ENCODE measurements around the gene MRPL42. TPM values are rescaled to one million over a fixed set of nuclear protein-coding genes. Genes with fewer than 3 reads are reported as not detected.
A peak's percentile ranks its signal among the peaks of the same experiment; 100 is the strongest.
"Not testable (repeated sequence)": the region's sequence is repeated elsewhere in the genome, so short reads cannot be mapped to it uniquely, and the experiment has no call there.

The MRPL42 gene
- 89.0 and 107 TPM in 2 replicates for total RNA-seq (2014; rRNA removed)
- 33.4 TPM for polyA plus RNA-seq (2012)

GRCh38 chr12:93467351-93468007, at the start of gene MRPL42:
Gene MRPL42, plus strand, starts transcription at chr12:93467514. Its CDS starts 1,772 bp downstream, at chr12:93469286.
- DNase-seq (ENCODE audit: low read depth), result peak; percentile 88

- no peak for DNase-seq (ENCODE audit: low read depth)
These were observed 49.3 kb upstream of the MRPL42 start for GRCh38 chr12:93417967-93418480.

- peak; percentile 56 for DNase-seq (ENCODE audit: low read depth)
These were observed 47.8 kb upstream of the MRPL42 start for GRCh38 chr12:93419388-93420034.

DNA sequence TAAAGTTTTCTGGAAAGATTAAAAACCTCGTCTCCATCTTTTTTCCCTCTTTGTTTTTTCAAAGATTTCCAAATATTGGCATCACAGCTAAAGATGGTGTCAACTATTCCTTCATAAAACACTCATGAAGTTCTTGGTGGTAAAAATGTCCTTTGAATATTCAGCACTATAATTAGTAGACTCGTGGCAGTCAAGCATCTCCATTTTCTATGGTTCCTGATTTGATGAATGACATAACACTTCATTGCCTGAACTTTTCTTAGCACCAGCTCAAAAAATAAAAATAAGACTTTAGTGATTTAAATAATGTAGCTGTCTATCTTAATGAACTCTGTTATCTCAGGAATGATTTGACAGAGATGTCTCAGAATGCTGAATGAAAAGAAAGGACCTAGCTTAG, 45.3 kb upstream of the MRPL42 start:
- DNase-seq (ENCODE audit: low read depth), result no peak

GRCh38 chr12:93425736-93426411, 41.4 kb upstream of the MRPL42 start:
- no peak for DNase-seq (ENCODE audit: low read depth)

DNA sequence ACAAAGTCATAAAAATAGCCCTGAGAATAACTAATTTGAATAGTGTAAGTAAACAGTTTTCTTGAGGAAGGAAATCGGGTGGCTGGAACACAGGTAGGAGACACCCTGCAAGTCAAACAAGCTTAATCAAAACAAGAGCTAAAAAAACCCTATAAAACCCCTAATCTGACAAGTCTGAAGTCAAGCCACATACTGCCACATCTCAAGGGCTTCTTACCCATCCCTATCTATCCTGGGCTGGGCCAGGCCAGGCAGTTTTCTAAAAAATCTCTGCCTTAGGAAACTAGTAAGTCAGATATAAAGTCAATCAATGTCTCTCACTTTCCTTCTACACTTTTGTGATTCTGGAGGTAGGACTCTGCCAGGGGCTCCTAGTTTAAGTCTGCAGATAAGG, 40.9 kb upstream of the MRPL42 start:
- DNase-seq (ENCODE audit: low read depth), result no peak

DNA sequence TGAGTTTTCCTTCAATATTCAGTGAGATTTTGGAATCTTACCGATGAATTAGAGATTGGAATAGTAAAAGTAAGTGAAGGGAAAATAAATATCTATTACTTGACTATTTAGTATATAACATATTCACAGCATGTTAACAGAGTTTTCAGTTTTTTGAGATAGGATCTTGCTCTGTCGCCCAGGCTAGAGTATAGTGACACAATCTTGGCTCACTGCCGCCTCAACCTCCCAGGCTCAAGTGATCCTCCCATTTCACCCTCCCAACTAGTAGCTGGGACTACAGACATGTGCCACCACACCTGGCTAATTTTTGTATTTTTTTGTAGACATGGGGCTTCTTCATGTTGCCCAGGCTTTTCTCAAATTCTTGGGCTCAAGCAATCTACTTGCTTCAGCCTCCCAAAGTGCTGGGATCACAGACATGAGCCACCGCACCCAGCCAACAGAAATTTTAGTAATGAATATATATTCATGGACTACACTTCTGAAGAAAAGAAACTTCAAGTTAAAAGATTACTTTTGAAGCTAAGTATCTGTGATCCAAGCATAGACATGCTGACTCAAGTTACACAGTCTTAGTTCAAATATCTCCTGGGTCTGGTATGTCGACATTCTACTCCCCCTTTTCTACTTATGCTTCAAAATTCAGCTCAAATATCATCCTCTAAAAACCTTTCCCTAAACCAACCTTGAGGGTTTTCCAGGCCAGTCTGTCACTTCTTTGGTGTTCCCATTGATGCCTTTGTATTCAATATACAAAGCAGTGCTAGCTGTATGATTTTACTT, 39.3 kb upstream of the MRPL42 start:
- DNase-seq (ENCODE audit: low read depth), result peak; percentile 40

DNA sequence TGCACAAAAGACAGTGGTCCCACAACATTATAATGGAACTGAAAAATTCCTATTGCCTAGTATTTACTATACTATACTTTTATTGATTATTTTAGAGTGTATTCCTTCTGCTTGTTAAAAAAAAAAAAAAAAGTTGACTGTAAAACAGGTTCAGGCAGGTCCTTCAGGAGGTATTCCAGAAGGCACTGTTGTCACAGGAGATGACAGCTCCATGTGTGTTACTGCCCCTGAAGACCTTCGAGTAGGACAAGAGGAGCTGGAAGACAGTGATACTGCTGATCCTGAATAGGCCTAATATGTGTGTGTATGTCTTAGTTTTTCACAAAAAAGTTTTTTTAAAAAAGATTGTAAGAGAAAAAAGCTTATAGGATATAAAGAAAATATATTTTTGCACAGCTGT, 37.9 kb upstream of the MRPL42 start:
- no peak for DNase-seq (ENCODE audit: low read depth)

DNA sequence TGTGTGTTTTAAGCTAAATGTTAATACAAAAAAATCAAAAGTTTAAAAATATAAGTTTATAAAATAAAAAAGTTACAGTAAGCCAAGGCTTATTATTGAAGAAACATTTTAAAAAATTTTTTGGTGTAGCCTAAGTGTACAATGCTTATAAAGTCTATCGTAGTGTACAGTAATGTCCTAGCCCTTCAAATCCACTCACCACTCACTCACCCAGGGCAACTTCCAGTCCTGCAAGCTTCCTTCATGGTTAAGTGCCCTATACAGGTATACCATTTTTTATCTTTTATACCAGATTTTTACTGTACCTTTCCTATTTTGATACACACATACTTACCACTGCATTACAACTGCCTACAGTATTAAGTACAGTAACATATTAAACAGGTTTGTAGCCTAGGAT, 37.5 kb upstream of the MRPL42 start:
- no peak for DNase-seq (ENCODE audit: low read depth)

DNA sequence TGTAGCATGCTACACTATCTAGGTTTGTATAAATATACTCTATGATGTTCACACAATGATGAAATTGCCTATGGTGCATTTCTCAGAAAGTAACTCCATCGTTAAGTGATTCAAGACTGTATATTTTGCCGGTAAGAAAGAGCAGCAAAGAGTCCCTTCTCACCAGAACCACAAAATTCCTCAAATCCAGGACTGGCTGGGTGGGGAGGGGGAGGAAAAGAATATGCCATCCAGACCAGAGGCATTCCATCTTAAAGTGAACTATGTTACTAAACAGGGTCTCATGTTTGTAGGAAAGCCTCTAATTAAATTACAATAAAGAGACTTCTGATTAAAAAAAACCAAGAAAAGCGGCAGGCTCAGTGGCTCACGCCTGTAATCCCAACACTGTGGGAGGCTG, 37.0 kb upstream of the MRPL42 start:
- DNase-seq (ENCODE audit: low read depth), result no peak

- DNase-seq (ENCODE audit: low read depth), result not testable (repeated sequence)
These were observed 35.3 kb upstream of the MRPL42 start for GRCh38 chr12:93432031-93432430.

GRCh38 chr12:93434256-93434865, 33.0 kb upstream of the MRPL42 start:
- DNase-seq (ENCODE audit: low read depth), result no peak

DNA sequence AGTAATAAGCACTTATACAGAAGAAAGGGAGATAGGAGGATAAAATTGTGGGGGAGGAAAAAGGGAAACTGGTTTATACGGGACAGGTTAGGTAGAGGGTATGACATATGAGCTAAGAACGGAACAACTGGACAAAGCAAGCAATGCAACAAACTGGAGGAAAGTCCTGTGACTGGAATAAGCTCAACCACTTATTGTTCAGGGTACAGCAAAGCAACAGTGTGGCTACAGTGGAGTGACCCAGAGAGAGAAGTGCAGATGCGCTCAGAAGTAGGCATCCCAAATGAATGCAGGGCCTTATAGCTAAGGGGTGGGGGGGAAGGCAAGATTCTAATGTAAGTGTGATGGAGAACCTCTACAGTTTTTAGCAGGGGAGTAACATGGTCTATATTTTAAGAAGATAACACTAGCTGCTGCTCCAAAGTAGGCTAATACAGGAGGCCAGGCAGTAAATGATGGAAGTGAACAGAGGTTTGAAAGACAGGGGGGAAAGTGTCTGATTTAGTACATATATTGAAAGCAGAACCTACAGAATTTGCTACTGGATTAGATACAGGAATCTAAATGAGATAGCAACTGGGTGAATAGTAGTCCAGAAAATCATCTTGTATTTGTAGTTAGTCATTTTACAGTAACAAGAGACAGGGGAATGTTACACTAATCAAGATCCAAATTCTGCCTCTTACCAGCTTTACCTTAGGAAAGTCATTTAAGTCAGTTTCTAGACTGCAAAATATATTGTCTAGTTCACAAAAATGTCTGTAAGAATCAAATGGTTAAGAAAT, 28.9 kb upstream of the MRPL42 start:
- DNase-seq (ENCODE audit: low read depth), result no peak

DNA sequence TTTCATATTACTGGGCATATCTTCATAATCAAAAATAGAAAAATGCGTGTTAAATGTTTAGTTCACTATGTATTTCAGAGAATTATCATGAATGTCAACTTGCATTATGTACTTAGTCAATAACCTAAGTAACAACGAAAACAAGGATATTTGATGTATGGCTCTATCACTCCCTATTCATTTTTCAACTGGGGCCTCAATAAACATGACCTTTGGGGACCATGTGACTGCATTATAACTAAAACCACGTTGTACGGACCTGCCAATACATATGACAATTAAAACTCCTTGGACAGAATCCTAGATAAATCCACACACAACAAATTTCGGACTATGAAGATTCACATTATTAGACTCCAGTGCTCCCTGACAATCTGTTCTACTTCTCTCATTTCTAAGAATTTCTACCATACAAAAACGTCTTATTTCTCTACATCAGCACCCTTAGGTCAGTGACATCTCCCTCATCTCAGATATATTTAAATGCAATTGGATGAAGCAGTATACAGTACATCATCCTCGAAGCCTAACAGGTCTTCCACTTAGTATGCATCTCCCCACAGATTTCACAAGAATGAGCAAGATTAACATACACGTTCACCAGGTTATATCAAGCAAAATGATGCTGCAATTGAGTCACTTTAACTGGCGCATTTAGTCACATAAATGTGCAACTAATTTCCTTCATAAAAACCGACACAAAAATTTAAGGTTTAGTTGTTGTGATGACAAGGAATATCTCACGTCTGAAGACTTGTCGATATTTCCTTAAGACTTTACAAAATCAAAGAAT, 27.1 kb upstream of the MRPL42 start:
- DNase-seq (ENCODE audit: low read depth), result no peak

- peak; percentile 19 for DNase-seq (ENCODE audit: low read depth)
These were observed 26.2 kb upstream of the MRPL42 start for GRCh38 chr12:93441081-93441616.

- peak; percentile 94 for DNase-seq (ENCODE audit: low read depth)
These were observed 25.5 kb upstream of the MRPL42 start, which contains the start of gene UBE2N for GRCh38 chr12:93441617-93442410. Gene UBE2N, minus strand, starts transcription at chr12:93441947. Its CDS starts 63 bp downstream, at chr12:93441884.

DNA sequence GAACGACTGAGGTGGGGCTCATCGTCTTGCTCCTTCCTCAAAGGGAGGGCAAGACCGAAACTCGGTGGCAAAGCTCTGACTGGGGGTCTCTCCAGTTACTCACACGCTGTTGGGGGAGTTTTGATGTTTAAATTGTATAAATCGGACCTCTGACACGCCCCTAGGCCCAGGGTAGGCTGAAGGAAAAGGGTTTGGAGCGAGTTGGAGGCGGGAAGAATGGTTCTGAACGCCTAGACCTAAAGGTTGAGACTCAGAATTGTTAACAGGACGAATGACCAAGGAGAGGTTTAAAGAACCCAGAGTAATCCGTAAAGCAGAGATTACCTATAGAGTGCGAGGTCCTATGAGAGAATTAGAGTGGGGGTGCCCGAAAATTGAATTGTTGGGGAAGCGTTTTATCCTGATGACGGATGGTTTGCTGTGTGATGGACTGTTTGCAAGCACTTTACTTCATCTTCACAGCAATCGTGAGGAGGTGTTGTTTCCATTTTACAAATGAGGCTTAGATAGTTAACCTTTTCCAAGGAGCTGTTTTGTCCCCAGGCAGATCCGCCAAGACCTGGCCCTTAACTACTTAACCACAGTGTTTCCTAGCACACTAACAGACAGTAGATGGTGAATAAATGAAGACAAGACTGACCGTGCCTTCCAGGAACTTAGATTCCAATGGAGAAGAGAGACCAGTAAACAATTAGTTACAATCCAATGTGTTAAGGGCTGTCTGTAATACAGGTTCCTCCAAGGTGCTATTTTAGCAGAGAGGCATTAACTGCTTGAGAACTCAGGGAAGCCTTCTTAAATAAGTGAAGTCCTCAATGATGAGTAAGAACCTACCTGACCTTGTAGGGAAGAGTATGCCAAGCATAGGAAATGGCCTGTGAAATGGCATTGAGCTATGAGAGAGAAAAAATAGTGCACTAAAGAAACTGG, 24.6 kb upstream of the MRPL42 start:
- DNase-seq (ENCODE audit: low read depth), result no peak

Data from LHCN-M2 (cell line).